DMS153 (cell line): ENCODE measurements around the gene RAMACL.
"Not testable (repeated sequence)": the region's sequence is repeated elsewhere in the genome, so short reads cannot be mapped to it uniquely, and the experiment has no call there.

Experiments used
- DNase-seq: peaks from one replicate; lab custom pipeline; 2025; lab: John Stamatoyannopoulos, UW

The RAMACL gene

GRCh38 chr6:166554316-166554715 lies 32.2 kb downstream of the RAMACL start:
- peak; percentile 7 for DNase-seq

- no peak for DNase-seq
Observed at GRCh38 chr6:166553563-166554271, 32.8 kb downstream of the RAMACL start.

GRCh38 chr6:166552600-166552999 lies 33.9 kb downstream of the RAMACL start:
- DNase-seq, result no peak

GRCh38 chr6:166551754-166552495 lies 34.6 kb downstream of the RAMACL start:
- no peak for DNase-seq

- no peak for DNase-seq
Observed at GRCh38 chr6:166546653-166547052, 39.8 kb downstream of the RAMACL start.

- no peak for DNase-seq
Observed at GRCh38 chr6:166545156-166546034, 41.1 kb downstream of the RAMACL start.

- DNase-seq, result no peak
Observed at GRCh38 chr6:166544296-166544605, 42.2 kb downstream of the RAMACL start.

GRCh38 chr6:166543603-166544295 lies 42.7 kb downstream of the RAMACL start:
- DNase-seq, result no peak

GRCh38 chr6:166542580-166542912 lies 43.9 kb downstream of the RAMACL start:
- DNase-seq, result no peak

GRCh38 chr6:166541876-166542579 lies 44.5 kb downstream of the RAMACL start:
- no peak for DNase-seq

GRCh38 chr6:166541366-166541765 lies 45.1 kb downstream of the RAMACL start:
- DNase-seq, result no peak

- DNase-seq, result no peak
Observed at GRCh38 chr6:166540631-166541331, 45.7 kb downstream of the RAMACL start.

GRCh38 chr6:166539543-166539942 lies 46.9 kb downstream of the RAMACL start:
- DNase-seq, result no peak

- not testable (repeated sequence) for DNase-seq
Observed at GRCh38 chr6:166539011-166539385, 47.5 kb downstream of the RAMACL start.

- no peak for DNase-seq
Observed at GRCh38 chr6:166538297-166539010, 48.0 kb downstream of the RAMACL start.

- no peak for DNase-seq
Observed at GRCh38 chr6:166534658-166535406, 51.6 kb downstream of the RAMACL start.

GRCh38 chr6:166533205-166533824 lies 53.2 kb downstream of the RAMACL start:
- no peak for DNase-seq
